Cardiac muscle cell (in vitro differentiated cells and primary cell): ENCODE data around the gene DENND1C. TPM values are rescaled to one million over a fixed set of nuclear protein-coding genes. Genes with fewer than 3 reads are reported as not detected.

Source experiments
- DNase-seq, 2 donors: peaks; one replicate each; pipeline versions ENCODE4 v3.0.0 to v3.0.0-alpha.2; 2010 to 2017; ENCODE audit warnings: low read depth in 1 of 2, low spot score in 1 of 2
- H3K27ac ChIP-seq: fragments of 200-600 bp; sonication (generic); 2 replicates; pipeline ENCODE4 v1.5.1; 2016
- H3K27me3 ChIP-seq: fragments of 200-600 bp; sonication (generic); 2 replicates; pipeline ENCODE4 v1.6.0; 2016; ENCODE audit warnings: control low read depth
- H3K36me3 ChIP-seq: fragments of 200-600 bp; sonication (generic); 2 replicates; pipeline ENCODE4 v1.5.1; 2016; ENCODE audit warnings: control low read depth
- H3K4me1 ChIP-seq: fragments of 200-600 bp; sonication (generic); 2 replicates; pipeline ENCODE4 v1.8.1; 2017; ENCODE audit warnings: low read depth, mild to moderate bottlenecking, mixed run types
- H3K4me3 ChIP-seq: fragments of 200-600 bp; sonication (generic); 2 replicates; pipeline ENCODE4 v1.5.1; 2016; ENCODE audit warnings: mild to moderate bottlenecking
- H3K9me3 ChIP-seq: fragments of 200-600 bp; sonication (generic); 2 replicates; pipeline ENCODE4 v1.5.1; 2017; ENCODE audit warnings: low read depth, mild to moderate bottlenecking, control low read depth
- CTCF ChIP-seq: IDR thresholded peaks from 2 replicates; pipeline ENCODE4 v1.5.1; 2012; ENCODE audit warnings: low read depth, mild to moderate bottlenecking, low read length
- polyA plus RNA-seq: library from polyadenylated mRNA; unstranded; fragments of >200 nt; fragmentation: Nextera tagmentation; extraction: Ambion mirVana; gene quantifications from 2 replicates; pipeline ENCODE4 v1.2.1, GENCODE V29; 2016
- total RNA-seq: library from RNA; depleted of rRNA; stranded (reverse); fragments of >200 nt; gene quantifications from 2 replicates; pipeline ENCODE4 v1.2.3, GENCODE V29; 2016

Gene DENND1C
- total and polyA plus RNA-seq, 2 experiments from 2014 or later = 1.8 to 4.9 TPM

DNA sequence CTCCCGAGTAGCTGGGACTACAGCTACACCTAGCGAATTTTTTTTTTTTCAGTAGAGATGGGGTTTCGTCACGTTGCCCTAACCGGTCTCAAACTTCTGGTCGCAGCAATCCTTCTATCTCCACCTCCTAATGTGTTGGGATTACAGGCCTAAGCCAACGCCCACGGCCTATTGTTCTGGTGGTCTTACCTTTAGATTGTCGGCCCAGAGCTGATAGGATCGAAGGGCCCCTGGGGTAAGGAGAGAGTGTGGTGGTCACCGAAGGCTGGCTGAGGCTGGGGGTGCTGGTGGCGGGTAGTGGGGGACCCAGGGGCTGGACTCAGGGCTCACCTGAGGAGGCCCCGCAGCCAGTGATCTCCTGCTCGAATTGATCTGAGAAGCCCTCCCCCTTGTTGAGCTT is 10.5 kb downstream of the DENND1C start:
- H3K36me3 ChIP-seq = no peaks in the 10 kb centered on the region
- H3K27ac ChIP-seq = no peak overlapping the region
- H3K4me1 ChIP-seq = no peaks in the 10 kb centered on the region
- H3K4me3 ChIP-seq = no peak overlapping the region
- peaks cover 12% of the 10 kb centered on the region for H3K27me3 ChIP-seq
- no peak for DNase-seq
- TF ChIP-seq CTCF = no peak
- no peaks in the 10 kb centered on the region for H3K9me3 ChIP-seq

DNA sequence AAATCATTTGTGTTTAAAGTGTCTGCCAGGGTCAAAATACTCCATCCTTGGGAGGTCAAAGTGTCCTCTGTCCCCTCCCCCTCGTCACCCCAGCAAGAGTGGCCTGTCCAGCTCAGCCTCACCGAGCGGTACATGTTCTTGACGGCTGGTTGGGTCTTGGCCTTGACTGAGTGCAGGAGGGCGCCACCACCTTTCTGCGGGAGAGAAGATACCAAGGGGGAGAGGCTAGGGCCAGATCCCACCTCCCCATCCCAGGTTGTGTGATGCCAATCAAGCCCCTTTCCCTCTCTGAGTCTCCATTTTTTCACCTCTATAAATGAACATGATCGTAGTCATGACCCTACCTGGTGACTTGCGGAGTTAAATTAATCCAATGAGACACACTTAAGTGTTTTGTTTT is 11.4 kb downstream of the DENND1C start:
- no peak for DNase-seq
- H3K4me1 ChIP-seq = no peaks in the 10 kb centered on the region
- H3K9me3 ChIP-seq = no peaks in the 10 kb centered on the region
- no peaks in the 10 kb centered on the region for H3K36me3 ChIP-seq
- no peak for TF ChIP-seq CTCF
- H3K27ac ChIP-seq = no peak overlapping the region
- no peak overlapping the region for H3K4me3 ChIP-seq
- peaks cover 15% of the 10 kb centered on the region for H3K27me3 ChIP-seq

- Histone ChIP-seq H3K27me3 (peaks cover 37% of the 10 kb centered on the region), H3K36me3 (no peaks in the 10 kb centered on the region)
Measured at GRCh38 chr19:6467384-6467783, 14.2 kb downstream of the DENND1C start.

GRCh38 chr19:6466526-6467248 is 14.9 kb downstream of the DENND1C start:
- TF ChIP-seq CTCF = no peak
- Histone ChIP-seq H3K36me3 (no peaks in the 10 kb centered on the region), H3K9me3 (no peaks in the 10 kb centered on the region), H3K4me3 (no peak overlapping the region), H3K27ac (no peak overlapping the region), H3K27me3 (peaks cover 44% of the 10 kb centered on the region), H3K4me1 (no peaks in the 10 kb centered on the region)
- no peak for DNase-seq

More at GRCh38 chr19:6467384-6467783, 14.2 kb downstream of the DENND1C start:
- no peak for DNase-seq
- Histone ChIP-seq H3K4me3 (no peak overlapping the region), H3K27ac (no peak overlapping the region), H3K9me3 (no peaks in the 10 kb centered on the region), H3K4me1 (no peaks in the 10 kb centered on the region)
- TF ChIP-seq CTCF = no peak

DNA sequence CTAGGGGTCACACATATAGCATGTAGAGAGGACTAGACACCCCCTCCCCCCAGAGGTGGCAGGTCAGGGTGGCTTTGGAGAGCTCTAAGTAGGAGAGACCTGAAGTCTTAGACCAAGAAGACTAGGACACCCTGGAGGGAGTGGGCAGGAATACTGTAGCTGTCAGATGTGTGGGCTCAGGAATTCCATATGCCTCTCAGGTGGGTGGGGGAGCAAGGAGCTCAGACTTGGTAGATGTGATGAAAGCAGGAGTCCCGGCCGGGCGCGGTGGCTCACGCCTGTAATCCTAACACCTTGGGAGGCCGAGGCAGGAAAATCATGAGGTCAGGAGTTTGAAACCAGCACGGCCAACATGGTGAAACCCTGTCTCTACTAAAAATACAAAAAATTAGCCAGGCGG is 15.9 kb downstream of the DENND1C start:
- TF ChIP-seq CTCF = no peak

More for the DNA sequence above, 15.9 kb downstream of the DENND1C start:
- Histone ChIP-seq H3K27me3 (peaks cover 48% of the 10 kb centered on the region), H3K4me1 (no peaks in the 10 kb centered on the region), H3K36me3 (no peaks in the 10 kb centered on the region), H3K9me3 (no peaks in the 10 kb centered on the region), H3K4me3 (no peak overlapping the region), H3K27ac (no peak overlapping the region)
- no peak for DNase-seq
